Colon (tissue), 2 donors: ENCODE results near the gene GPR157.

Source experiments
- FAIRE-seq: peaks from 2 replicates; lab custom pipeline; 2012; peaks lifted over from hg19 to GRCh38; lab: Jason Lieb, UNC
- donor health status: control.
- donor health status: control.

Gene GPR157

GRCh38 chr1:9061252-9061960 is 67.5 kb downstream of the GPR157 start:
- FAIRE-seq = no peak

- FAIRE-seq = no peak
Measured at GRCh38 chr1:9059891-9060744, 68.8 kb downstream of the GPR157 start.

- FAIRE-seq = no peak
Measured at GRCh38 chr1:9058465-9058864, 70.4 kb downstream of the GPR157 start.

GRCh38 chr1:9057851-9058250 is 71.1 kb downstream of the GPR157 start:
- no peak for FAIRE-seq

- no peak for FAIRE-seq
Measured at GRCh38 chr1:9052272-9053049, 76.4 kb downstream of the GPR157 start.

- FAIRE-seq = no peak
Measured at GRCh38 chr1:9051379-9051778, 77.5 kb downstream of the GPR157 start.

GRCh38 chr1:9050803-9051202 is 78.1 kb downstream of the GPR157 start:
- no peak for FAIRE-seq
